Gastroesophageal sphincter (tissue), 3 donors: ENCODE measurements around the gene DYSF.

Experiments used
- EP300 ChIP-seq: sonication (generic); formaldehyde crosslinking; IDR thresholded peaks from one replicate; pipeline ENCODE4 v1.6.1; 2017; ENCODE audit warnings: antibody characterized with exemption, mild to moderate bottlenecking
- POLR2A ChIP-seq, 2 donors: fragments of 450-650 bp; IDR thresholded peaks; one replicate each; pipeline ENCODE4 v1.6.1; 2017; ENCODE audit warnings: antibody characterized with exemption in 2 of 2, mild to moderate bottlenecking in 2 of 2, moderate library complexity in 1 of 2
- POLR2AphosphoS5 ChIP-seq: sonication (generic); formaldehyde crosslinking; IDR thresholded peaks from one replicate; pipeline ENCODE4 v1.6.1; 2017; ENCODE audit warnings: antibody characterized with exemption
- TF ChIP-seq, protein P1 (sequence below), 4 experiments: fragments of 200-600 bp in 2 of 4; fragments of 450-650 bp in 2 of 4; sonication (generic) in 1 of 4; IDR thresholded peaks; one replicate each; pipeline ENCODE4 v1.5.1; 2017 to 2019; ENCODE audit warnings: antibody characterized with exemption in 4 of 4, mild to moderate bottlenecking in 2 of 4, moderate library complexity in 2 of 4

DNA sequence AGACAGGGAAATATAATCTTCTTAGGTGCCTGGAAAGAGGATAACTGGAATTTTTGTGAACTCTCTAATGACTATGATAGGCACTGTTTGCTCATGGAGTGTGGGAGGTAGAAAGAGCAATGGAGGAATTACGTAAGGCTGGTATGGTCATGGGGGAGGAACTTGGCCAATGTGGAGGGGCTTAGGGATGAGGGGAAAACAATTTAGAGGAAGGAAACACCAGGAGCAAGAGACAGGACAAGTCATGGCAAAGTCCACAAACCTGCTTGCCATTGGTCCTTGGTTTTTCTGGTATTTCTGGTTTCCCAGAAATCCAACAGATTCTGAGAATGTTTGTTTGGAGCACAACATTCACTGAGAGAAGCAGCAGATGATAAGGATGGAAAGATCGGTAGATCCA, 274.2 kb downstream of the DYSF start:
- TF ChIP-seq POLR2A (IDR thresholded peaks at IDR 0.05) = no peak
- TF ChIP-seq, protein P1, sequence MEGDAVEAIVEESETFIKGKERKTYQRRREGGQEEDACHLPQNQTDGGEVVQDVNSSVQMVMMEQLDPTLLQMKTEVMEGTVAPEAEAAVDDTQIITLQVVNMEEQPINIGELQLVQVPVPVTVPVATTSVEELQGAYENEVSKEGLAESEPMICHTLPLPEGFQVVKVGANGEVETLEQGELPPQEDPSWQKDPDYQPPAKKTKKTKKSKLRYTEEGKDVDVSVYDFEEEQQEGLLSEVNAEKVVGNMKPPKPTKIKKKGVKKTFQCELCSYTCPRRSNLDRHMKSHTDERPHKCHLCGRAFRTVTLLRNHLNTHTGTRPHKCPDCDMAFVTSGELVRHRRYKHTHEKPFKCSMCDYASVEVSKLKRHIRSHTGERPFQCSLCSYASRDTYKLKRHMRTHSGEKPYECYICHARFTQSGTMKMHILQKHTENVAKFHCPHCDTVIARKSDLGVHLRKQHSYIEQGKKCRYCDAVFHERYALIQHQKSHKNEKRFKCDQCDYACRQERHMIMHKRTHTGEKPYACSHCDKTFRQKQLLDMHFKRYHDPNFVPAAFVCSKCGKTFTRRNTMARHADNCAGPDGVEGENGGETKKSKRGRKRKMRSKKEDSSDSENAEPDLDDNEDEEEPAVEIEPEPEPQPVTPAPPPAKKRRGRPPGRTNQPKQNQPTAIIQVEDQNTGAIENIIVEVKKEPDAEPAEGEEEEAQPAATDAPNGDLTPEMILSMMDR (IDR thresholded peaks at IDR 0.05) = no peak
- no peak for TF ChIP-seq POLR2AphosphoS5
- no peak for TF ChIP-seq EP300
